ENCODE measurements around the gene FBXL15.
A peak's percentile ranks its signal among the peaks of the same experiment; 100 is the strongest.

FBXL15 gene

DNA sequence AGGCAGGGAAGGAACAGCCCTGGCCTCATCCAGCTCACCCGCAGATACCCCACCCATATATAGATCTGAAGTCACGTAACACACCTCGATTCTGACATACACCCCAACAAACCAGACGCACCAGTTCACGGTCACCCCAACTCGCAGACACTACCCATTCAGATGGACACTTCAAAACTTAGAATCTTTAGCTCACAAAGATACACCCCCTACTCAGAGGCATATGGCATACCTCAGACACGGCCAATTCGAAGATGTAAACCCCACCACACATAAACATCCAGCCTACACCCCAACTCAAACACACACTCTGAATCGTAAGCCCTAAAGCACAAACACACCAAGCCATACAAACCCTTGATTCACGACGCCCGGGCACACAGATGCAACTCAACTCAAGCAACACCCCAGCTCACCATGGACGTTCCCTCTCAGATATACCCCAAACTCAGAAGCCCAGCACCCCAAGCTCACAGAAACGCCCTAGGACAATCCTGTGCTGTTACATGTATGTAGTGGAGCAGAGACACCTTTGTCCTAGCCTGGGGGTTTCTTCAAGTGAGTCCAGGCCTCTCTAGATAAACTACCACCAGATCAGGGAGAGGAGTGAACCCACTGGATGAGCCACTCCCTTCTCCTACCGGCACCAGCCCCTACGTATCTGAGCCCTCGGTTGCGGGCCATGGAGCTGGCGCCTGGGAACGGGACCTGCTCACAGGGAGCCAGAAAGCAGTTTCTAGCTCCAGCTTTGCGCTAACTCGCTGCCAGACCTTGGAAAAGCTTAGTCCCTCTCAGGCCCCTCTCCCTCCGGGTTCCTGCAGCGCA is 10.8 kb upstream of the FBXL15 start:
- peak overlapping the region; percentile 55 for H3K4me3 ChIP-seq (ENCODE audit: low read depth, low read length)
- DNase-seq (ENCODE audit: low read depth), result no peak

DNA sequence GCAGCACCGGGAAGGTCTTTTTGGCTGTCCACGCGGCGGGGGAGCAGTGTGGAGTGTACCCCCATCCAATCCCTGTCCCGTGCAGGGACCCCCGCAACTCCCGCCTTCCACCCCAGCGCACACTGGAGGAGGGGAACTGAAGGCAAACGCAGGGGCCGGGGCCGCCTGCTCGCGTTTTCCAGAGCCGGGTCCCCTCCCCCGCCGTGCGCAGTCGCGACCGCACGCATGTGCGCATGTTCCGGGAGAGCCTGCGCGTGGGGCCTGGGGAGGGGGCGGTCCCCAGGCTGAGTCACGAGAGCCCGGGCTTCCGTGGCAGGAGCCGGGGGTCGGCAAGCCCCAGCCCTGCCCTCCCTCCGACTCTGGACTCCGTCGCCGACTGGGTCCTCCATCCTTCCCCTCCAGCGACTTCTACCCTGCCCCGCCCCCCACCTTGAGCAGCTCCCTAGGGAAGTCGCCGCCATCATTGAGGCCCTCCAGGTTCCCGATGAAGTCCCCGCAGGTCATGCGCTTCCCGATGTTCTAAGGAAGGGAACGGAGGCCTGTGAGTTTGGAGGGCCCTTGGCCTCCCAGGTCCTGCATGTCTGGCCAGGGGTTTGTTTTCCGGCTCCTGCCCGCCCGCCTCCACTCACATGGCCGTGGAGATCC is 10.1 kb upstream of the FBXL15 start:
- peak overlapping the region; percentile 55 for H3K4me3 ChIP-seq (ENCODE audit: low read depth, low read length)
- DNase-seq (ENCODE audit: low read depth), result no peak

DNA sequence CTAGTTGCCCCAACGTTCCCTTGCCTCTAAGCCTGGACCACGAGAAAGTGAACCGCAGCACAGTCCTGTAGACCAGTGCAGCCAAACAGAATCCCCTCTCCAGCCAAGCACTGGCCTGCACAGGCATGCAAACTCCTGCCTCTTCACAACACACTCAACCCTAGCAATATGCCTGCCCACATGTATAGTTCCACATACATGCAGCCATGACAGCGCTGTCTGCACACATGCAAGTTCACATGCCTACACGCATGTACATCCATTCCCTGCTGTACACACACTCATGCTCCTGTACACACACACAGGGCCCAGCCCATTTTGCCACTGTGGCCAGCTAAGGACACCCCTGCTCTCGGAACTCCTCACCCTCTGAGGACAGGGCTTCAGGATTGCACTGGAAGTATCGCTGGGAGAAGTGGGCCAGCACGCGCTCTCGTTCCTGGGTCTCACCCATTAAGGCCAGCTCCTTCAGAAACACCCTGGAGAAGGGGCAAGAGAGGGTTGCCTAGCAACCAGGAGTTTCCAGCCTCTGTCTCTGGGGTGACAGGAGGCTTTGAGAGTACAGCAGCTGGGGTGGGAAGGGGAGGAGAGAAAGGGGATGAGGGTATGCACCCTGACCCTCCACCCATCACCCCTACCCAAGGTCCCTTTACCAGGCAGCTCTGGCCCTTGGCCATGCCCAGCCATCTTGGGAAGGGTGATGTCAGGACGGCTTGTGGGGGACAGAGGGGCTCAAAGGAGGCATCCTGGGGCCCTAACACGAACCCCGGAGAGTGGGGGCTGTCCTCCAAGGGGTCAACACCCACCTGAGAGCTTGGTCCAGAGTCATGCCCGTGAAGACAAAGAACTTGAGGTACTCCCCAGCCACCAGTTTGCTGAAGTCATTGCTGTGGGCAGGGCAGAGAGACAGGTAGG is 9.0 kb upstream of the FBXL15 start:
- no peak for DNase-seq (ENCODE audit: low read depth)

DNA sequence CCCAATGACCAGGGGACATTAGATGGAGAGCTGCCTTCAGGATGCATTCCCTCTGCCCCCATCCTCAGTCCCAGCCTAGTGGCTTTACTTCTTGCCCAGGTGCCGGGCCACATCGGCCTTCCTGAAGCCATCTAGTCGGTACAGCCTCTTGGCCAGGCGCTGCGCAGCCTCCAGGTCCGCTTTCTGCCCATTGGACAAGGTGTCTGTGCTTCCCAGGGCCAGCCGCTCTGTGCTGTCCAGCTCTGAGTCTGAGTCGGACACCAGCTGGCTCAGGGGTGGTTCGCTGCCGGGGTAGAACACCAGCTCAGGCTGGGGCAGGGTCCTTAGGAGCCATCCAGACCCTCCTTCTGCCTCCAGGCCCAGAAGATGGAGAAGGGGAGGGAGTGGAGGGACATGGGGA is 8.3 kb upstream of the FBXL15 start:
- H3K4me3 ChIP-seq (ENCODE audit: low read depth, low read length), result no peak overlapping the region
- DNase-seq (ENCODE audit: low read depth), result no peak

More for the DNA sequence above, 9.0 kb upstream of the FBXL15 start:
- no peak overlapping the region for H3K4me3 ChIP-seq (ENCODE audit: low read depth, low read length)

DNA sequence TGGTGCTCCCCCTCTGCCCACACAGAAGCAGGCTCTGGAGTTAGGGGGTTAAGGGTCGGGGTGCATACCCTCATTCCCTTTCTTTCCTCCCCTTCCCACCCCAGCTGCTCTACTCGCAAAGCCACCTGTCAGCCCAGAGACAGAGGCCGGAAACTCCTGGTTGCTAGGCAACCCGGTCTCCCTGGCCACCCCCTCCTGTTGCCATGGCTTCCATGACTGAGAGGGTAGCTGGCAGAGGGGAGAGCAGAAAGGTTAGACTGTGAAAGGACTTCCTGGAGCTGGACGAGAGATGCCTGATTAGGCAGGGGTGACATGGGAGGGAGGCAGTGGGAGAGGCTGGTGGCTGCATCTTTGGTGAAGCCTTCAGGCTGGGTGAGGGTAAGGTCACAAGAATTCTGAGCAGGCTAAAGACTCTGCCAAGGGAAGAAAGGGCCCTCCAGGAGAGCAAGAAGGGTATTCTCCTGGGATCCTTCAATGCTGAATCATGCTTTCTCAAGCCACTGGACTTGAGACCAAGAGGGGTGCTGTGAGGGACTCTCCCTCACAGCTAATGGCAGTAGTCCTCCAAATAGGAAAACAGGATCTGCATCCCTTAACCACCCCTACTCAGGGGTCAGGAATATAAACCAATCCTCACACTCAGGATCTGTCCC is 7.5 kb upstream of the FBXL15 start:
- H3K4me3 ChIP-seq (ENCODE audit: low read depth, low read length), result no peak overlapping the region
- DNase-seq (ENCODE audit: low read depth), result no peak

DNA sequence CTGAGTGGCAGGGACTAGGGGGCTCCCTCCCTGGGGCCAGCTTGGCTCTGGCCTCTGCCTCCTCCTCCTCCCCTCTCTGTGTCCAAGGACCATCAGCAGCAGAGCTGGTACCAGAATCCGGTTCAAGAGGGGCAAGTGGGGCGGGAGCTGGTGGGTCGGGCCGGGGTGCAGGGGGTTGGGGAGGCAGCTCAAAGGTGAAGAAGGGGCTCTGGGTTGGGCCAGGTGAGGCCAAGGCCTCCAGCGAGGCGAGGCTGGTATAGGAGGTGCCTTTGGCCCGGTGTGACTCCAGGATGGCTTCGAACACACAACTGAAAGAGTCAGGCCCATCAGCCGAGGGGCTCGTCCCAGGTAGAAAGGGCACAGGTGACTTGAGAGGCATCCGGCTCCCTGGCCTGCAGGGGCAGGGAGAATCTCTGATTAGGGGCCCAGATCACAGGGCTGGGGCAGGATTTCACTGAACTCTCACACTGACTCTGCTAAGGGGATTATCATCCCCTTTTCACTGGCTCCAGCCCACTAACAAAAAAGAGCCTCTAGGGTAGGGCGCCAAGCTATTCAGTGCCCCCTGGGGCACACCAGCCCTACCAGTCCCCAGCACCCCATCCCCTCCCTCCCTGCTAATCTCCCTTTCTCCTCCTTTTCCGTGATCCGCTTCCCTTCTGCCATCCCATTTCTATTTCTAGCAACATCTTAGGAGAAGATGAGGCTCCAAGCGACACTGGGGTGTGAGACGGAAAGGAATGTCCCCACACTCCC is 6.7 kb upstream of the FBXL15 start:
- H3K4me3 ChIP-seq (ENCODE audit: low read depth, low read length), result no peak overlapping the region
- DNase-seq (ENCODE audit: low read depth), result no peak

DNA sequence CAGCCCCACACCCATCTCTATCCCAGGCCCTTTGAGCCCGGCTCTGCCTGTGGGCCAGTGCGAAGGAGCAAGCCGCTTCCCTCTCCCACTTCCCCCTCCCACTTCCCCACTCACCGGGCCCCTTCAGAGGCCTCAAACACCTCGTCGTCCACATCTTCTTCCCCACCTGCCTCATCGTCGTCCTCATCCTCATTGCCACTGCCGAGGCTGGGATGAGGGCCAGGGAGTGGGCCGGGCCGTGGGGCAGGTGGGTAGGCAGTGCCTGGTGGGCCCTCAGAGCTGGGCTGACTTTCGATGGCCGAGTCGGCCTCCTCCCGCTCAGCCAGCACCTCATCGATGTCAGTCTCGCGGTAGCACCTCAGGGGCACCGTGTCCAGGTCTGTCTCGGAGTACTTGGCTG is 5.9 kb upstream of the FBXL15 start:
- no peak for DNase-seq (ENCODE audit: low read depth)
- H3K4me3 ChIP-seq (ENCODE audit: low read depth, low read length), result no peak overlapping the region

DNA sequence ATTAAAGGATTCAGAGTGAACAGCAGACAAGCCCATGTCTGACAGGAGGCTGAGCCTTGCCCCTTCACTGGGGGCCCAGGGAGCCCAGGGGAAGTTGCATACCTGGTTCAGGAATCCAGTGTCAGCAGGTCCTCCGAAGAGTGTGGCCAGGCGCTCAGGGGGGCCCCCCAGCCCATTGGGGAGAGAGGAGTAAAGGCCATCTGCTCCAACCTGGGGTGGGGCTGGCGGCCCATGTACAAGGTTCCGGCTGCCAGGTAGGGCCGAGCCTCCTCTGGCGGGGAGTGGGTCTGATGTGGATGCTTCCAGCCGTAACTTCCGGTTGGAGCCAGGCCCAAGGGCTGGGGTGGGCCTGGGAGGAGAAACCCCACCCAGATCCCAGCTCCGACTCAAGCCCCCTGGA is 4.4 kb upstream of the FBXL15 start:
- DNase-seq (ENCODE audit: low read depth), result no peak
- no peak overlapping the region for H3K4me3 ChIP-seq (ENCODE audit: low read depth, low read length)

DNA sequence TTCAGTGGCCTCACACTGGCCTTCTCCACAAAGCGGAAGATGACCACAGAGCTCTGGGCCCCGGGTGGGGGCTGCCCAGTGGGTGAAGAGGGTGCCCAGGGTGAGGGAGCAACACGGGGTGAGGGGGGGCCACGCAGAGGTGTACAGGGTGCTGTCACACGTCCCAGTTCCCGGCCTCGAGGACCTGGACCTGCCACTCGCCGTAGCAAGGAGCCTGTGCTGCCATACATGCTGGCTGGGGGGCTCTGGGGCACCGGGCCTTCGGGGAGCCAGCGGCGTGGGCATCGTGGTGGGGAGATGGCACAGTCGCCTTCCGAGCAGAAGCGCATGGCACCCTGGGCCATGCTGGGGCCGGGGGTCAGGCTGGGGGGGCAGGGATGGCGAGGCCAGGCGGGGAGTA is 3.9 kb upstream of the FBXL15 start:
- DNase-seq (ENCODE audit: low read depth), result no peak
- H3K4me3 ChIP-seq (ENCODE audit: low read depth, low read length), result no peak overlapping the region

DNA sequence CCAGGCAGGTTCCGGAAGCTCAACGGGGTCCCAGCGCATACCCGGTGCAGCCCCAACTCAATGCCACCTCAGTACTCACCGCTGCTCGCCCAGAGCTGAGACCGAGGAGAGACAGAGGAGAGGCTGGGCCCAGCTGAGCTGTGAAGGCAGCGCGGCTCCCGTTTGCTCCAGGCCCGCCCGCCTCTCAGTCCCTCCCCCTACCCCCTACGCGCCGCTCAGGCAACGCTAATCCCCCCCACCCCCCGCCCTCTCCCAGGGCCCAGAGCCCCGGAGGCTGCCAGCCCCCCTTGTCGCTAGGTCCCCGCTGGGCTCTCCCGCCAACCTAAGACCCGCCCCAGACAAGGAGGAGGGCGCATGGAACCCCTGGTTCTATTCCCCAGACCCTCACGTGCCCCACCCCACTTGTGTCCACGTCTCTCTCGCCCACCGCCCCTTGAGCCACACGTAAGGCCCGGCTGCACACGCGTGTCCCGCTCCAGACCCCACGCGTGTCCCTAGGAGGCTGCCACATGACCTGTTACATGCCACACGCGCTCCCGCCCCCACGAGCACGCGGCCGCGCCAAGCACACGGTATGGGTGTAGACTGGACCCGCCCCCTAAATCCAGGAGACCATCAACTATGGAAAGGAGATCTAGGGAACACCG is 1.9 kb upstream of the FBXL15 start, which contains the start of gene PSD:
TSS of gene PSD (minus strand) at position 164 of the 647 bp plus-strand sequence. CDS start 1,747 bp downstream, outside the sequence.
- DNase-seq (ENCODE audit: low read depth), result no peak
- H3K4me3 ChIP-seq (ENCODE audit: low read depth, low read length), result peak within 1 kb of the TSS; percentile 93

DNA sequence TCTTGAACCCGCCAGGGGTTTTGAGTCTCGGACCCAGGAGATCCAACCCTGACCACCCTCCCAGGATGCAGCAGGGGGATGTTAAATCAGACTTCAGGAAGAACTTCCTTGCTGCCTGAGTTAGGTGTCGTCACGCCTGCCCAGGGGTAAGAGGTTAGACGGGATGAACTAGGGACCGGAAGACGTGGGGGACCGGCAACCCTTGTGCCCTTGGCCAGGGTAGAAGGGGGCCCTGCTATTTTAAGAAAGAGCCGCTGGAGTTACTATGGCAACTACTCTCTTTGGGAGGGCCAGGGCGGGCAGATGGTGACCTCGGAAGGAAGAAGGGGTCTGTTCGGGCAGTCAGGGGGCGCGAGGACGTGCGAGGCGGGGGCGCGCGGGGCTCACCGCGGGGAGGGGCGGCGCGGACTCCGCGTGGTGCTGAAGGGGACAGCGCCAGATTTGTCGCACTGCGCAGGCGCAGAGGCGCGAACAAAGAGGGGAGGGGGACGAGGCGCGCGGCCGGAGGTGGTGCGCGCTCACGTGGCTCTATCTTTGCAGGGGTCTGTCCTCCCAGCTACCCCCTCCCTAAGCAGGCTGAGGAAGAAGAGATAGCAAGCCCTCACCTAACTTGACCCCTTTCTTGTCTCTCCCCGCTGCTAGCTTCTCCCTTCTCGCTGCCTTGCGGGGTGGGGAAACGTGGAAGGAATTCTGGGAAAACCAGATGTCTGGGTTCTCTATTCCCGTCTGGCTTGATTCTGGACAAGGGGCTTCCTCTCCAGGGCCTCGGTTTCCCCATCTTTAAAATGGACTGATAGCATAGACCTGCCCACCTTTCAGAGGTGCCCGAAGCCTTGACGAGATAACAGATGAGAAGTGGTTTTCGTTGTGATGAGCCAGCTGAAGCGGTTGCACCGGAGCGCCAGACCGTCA is 1.1 kb upstream of the FBXL15 start:
- no peak for DNase-seq (ENCODE audit: low read depth)
- peak overlapping the region; percentile 93 for H3K4me3 ChIP-seq (ENCODE audit: low read depth, low read length)

DNA sequence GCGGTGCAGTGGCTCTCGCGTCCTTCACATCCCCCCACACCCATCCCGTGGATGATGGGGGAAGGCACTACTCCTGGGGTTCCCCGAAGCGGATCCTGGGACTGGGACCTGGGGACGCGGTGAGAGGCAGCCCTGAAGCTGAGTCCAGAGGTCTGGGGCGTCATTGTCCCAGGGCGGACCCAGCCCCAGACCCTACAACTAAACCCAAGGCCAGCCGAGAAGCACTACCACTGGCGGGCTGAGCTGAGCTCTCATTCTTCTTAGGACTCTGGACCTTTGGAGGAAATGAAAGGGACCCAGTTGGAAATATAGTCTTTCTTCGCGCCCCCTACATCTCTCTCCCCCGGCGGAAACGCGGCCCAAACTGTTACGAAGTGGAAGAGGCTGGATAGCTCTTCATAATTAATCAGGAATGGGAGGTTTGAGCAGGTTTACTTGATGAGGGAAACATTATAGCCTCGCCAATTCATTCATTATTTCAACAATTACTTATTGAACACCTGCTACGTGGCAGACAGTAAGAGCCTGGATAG is 389 bp upstream of the FBXL15 start:
- H3K4me3 ChIP-seq (ENCODE audit: low read depth, low read length), result peak overlapping the region; percentile 93
- DNase-seq (ENCODE audit: low read depth), result no peak

DNA sequence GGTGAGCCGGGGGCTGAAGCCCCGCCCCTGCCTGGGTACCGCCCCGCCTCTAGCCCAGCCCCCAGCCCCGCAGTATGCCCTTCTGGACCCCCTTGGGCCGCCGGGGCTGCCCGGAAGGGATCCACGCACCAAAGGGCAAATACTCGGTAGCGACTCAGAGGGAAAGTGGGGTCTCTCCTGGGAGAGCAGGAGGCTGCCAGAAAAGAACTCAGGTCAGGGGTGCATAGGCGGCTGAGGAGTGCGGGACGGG is 796 bp downstream of the FBXL15 start:
- no peak for DNase-seq (ENCODE audit: low read depth)
- peak overlapping the region; percentile 93 for H3K4me3 ChIP-seq (ENCODE audit: low read depth, low read length)

DNA sequence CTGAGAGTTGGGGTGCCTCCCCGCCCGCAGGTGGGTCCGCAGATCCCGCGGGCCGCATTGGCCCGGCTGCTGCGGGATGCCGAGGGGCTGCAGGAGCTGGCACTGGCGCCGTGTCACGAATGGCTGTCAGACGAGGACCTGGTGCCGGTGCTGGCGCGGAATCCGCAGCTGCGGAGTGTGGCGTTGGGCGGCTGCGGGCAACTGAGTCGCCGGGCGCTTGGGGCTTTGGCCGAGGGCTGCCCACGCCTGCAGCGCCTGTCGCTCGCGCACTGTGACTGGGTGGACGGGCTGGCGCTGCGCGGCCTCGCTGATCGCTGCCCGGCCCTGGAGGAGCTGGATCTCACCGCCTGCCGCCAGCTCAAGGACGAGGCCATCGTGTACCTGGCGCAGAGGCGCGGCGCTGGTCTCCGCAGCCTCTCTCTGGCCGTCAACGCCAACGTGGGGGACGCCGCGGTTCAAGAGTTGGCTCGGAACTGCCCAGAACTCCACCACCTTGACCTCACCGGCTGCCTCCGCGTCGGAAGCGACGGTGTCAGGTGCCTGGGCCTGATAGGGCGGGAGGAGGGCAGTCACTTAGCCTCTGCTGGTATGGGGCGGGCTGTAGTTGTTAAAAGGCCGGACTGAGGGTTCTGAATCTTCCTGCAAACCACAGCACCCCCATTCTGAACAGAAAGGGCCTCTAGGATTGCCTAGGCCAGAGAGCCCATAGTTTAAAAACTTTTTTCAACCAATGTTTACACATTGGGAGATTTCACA is 1.3 kb downstream of the FBXL15 start:
- DNase-seq (ENCODE audit: low read depth), result no peak
- peak overlapping the region; percentile 93 for H3K4me3 ChIP-seq (ENCODE audit: low read depth, low read length)

DNA sequence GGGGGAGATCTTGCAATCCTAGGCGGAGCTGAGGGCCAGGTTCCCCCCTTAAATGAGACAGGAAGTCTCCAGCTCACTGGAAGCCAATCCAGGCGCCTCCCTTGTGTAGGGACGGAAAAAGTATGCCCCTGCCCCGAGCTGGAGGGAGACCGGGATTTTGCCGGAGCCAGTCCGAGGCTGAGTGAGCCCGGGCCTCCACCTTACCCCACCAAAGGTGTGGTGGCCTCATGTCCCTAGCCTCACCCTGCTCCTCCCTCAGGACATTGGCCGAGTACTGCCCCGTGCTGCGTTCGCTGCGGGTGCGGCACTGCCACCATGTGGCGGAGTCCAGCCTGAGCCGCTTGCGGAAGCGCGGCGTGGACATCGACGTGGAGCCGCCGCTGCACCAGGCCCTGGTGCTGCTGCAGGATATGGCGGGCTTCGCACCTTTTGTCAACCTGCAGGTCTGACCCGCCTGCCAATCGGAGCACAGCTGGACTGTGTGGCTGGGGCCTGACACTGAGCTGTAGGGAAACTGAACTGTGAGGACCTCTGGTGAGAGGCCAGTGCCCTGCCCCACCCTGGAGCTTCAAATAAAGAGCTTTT is 2.0 kb downstream of the FBXL15 start:
- no peak for DNase-seq (ENCODE audit: low read depth)
- peak overlapping the region; percentile 93 for H3K4me3 ChIP-seq (ENCODE audit: low read depth, low read length)

DNA sequence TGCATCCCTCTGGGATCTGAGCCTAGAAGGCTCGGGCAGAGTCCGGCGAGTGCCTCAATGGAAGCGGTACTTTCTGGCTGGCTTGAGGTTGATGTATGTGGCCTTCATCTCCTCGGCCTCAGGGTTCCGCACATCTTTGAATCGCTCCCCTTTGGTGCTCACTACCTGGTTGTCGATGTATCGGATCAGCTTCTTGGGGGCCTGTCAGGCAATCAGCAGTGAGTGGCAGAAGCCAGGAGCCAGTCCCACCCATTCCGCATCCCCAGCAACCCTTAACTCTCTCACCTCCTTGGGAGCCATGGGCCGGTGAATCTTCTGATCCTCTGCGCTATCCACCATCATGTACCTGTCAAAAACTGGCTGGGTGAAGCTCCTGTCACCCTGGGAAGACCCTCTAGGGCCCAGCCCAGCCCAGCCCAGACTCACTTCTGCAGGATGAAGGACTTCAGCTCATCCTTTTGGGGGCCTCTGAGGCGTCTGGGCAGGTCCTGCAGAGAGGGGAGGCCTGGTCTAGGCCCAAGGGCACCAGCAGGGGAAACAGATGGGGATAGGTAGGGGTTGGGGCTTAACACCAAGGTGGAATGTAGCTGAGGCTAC is 2.8 kb downstream of the FBXL15 start:
- no peak for DNase-seq (ENCODE audit: low read depth)
- H3K4me3 ChIP-seq (ENCODE audit: low read depth, low read length), result no peak overlapping the region
